ENCODE measurements around the gene SDC3.

DNA sequence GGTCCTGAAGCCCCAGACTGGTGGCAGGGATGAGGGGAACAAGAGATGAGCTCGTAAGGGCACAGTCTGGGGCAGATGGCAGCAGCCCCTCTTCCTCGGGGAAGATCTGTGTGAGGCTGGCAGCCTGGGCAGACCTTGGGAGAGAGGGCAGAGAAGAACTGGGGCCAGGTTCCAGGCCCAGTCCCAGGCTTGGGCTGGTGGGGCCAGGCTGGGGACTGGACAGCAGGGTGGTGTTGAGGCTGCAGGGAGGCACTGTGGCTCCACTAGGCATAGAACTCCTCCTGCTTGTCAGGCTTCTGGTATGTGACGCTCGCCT lies 35.7 kb downstream of the SDC3 start:
- TF ChIP-seq POLR2AphosphoS5 (IDR thresholded peaks at IDR 0.05; ENCODE audit: low read depth, low read length) = no peak
- TF ChIP-seq, protein P1, sequence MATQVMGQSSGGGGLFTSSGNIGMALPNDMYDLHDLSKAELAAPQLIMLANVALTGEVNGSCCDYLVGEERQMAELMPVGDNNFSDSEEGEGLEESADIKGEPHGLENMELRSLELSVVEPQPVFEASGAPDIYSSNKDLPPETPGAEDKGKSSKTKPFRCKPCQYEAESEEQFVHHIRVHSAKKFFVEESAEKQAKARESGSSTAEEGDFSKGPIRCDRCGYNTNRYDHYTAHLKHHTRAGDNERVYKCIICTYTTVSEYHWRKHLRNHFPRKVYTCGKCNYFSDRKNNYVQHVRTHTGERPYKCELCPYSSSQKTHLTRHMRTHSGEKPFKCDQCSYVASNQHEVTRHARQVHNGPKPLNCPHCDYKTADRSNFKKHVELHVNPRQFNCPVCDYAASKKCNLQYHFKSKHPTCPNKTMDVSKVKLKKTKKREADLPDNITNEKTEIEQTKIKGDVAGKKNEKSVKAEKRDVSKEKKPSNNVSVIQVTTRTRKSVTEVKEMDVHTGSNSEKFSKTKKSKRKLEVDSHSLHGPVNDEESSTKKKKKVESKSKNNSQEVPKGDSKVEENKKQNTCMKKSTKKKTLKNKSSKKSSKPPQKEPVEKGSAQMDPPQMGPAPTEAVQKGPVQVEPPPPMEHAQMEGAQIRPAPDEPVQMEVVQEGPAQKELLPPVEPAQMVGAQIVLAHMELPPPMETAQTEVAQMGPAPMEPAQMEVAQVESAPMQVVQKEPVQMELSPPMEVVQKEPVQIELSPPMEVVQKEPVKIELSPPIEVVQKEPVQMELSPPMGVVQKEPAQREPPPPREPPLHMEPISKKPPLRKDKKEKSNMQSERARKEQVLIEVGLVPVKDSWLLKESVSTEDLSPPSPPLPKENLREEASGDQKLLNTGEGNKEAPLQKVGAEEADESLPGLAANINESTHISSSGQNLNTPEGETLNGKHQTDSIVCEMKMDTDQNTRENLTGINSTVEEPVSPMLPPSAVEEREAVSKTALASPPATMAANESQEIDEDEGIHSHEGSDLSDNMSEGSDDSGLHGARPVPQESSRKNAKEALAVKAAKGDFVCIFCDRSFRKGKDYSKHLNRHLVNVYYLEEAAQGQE (IDR thresholded peaks at IDR 0.05; ENCODE audit: insufficient read depth in 1 of 2, low read depth in 2 of 2, low read length in 2 of 2) = no peak
- no peak for TF ChIP-seq SIN3A (IDR thresholded peaks at IDR 0.05; ENCODE audit: borderline replicate concordance, insufficient read depth, low read length)
- no peak for TF ChIP-seq TAF1 (IDR thresholded peaks at IDR 0.05; ENCODE audit: borderline replicate concordance, insufficient read depth, low read length)

Measured in PFSK-1 (cell line).